ENCODE results near the gene DSC3.

- no peak for TF ChIP-seq GATA2 (IDR thresholded peaks at IDR 0.05; ENCODE audit: low read depth, low read length)
- no peak for TF ChIP-seq GATA3 (IDR thresholded peaks at IDR 0.05; ENCODE audit: low read depth, low read length)
These were observed 53.4 kb downstream of the DSC3 start for GRCh38 chr18:30989141-30989540.

All from SH-SY5Y (cell line).